Activated CD4-positive, alpha-beta T cell treated with anti-CD3 and anti-CD28 coated beads, Interleukin-2, amount 10 ng/mL, durations not matched to agents 24 days and 14 days (primary cell): ENCODE data around the gene DEPP1. TPM values are rescaled to one million over a fixed set of nuclear protein-coding genes. Genes with fewer than 3 reads are reported as not detected.

Experiments
- DNase-seq: peaks from one replicate; pipeline ENCODE4 v3.0.0; 2022
- H3K27ac Mint-ChIP-seq: one replicate; pipeline ENCODE4 v1.8.0; 2022; ENCODE audit warnings: mild to moderate bottlenecking, mixed read lengths
- H3K27me3 Mint-ChIP-seq: one replicate; pipeline ENCODE4 v1.8.0; 2022; ENCODE audit warnings: mixed read lengths
- H3K36me3 Mint-ChIP-seq: one replicate; pipeline ENCODE4 v1.8.0; 2022; ENCODE audit warnings: low read depth, mild to moderate bottlenecking, mixed read lengths
- H3K4me1 Mint-ChIP-seq: one replicate; pipeline ENCODE4 v1.8.0; 2021; ENCODE audit warnings: mixed read lengths
- H3K4me3 Mint-ChIP-seq: one replicate; pipeline ENCODE4 v1.8.0; 2022; ENCODE audit warnings: mild to moderate bottlenecking, moderate library complexity, mixed read lengths
- H3K9me3 Mint-ChIP-seq: one replicate; pipeline ENCODE4 v1.8.0; 2021; ENCODE audit warnings: mixed read lengths
- intact Hi-C: fragments of 100-400 bp; cut with micrococcal nuclease; formaldehyde crosslinking; loops from one replicate; pipeline ENCODE4 v1.15.1; 2023
- total RNA-seq: library from RNA; stranded (reverse); gene quantifications from 2 replicates; pipeline ENCODE4 v1.2.3, GENCODE V29; 2022

The DEPP1 gene
- total RNA-seq, 1 donor from 2014 or later: 3.3 TPM

GRCh38 chr10:44926751-44927351, 51.8 kb downstream of the DEPP1 start:
- intact Hi-C loops: no loop called here
- Mint-ChIP-seq H3K36me3 (no peaks in the 10 kb centered on the region), H3K9me3 (no peaks in the 10 kb centered on the region), H3K4me3 (no peak overlapping the region), H3K4me1 (no peaks in the 10 kb centered on the region), H3K27ac (no peak overlapping the region), H3K27me3 (peaks cover 6% of the 10 kb centered on the region)
- no peak for DNase-seq

Other genes starting within 250 kb of the DEPP1 start
- not detected in 2 replicates for gene TMEM72, start 67.5 kb downstream of the DEPP1 start, total RNA-seq
- gene RASSF4, start 19.0 kb downstream of the DEPP1 start, total RNA-seq: 1.3 and 1.5 TPM in 2 replicates
- 26.0 and 26.7 TPM in 2 replicates for gene ZNF22, start 22.1 kb upstream of the DEPP1 start, total RNA-seq